Measurements from ENCODE around the gene SLC6A9.

- TF ChIP-seq CTCF (IDR thresholded peaks at IDR 0.05; ENCODE audit: low read depth, low read length, missing input control) (no peak), YY1 (IDR thresholded peaks at IDR 0.05) (no peak), REST (IDR thresholded peaks at IDR 0.05) (no peak), MAX (IDR thresholded peaks at IDR 0.05) (no peak), SP1 (IDR thresholded peaks at IDR 0.05) (no peak), EGR1 (IDR thresholded peaks at IDR 0.05; ENCODE audit: low read depth in 2 of 2) (no peak), TAF1 (conservative IDR thresholded peaks at IDR 0.05) (no peak), GABPA (IDR thresholded peaks at IDR 0.05 in 1 of 2, conservative IDR thresholded peaks at IDR 0.05 in 1 of 2) (no peak), NR2F2 (IDR thresholded peaks at IDR 0.05) (no peak)
Measured at GRCh38 chr1:43958351-43959255, 72.7 kb downstream of the SLC6A9 start.

All from liver (tissue), 3 donors.